AG09309 (cell line): ENCODE measurements around the gene NPW.

ENCODE experiments used
- DNase-seq: peaks from one replicate; pipeline ENCODE4 v3.0.0-alpha.2; 2010; ENCODE audit warnings: low read depth
- H3K4me3 ChIP-seq: 2 replicates; pipeline ENCODE4 v1.5.1; 2011; ENCODE audit warnings: mild to moderate bottlenecking, low read depth, low read length, moderate library complexity; ENCODE audit not compliant: control insufficient read depth
- CTCF ChIP-seq: IDR thresholded peaks from 2 replicates; pipeline ENCODE4 v1.5.1; 2011; ENCODE audit warnings: mild to moderate bottlenecking, low read depth, low read length, inconsistent platforms; ENCODE audit not compliant: insufficient read depth, control insufficient read depth; ENCODE audit errors: missing control alignments

The NPW gene

GRCh38 chr16:1984347-1985225, 35.0 kb upstream of the NPW start:
- DNase-seq = no peak
- H3K4me3 ChIP-seq = peak overlapping the region; percentile 75
- TF ChIP-seq CTCF = no peak

DNA sequence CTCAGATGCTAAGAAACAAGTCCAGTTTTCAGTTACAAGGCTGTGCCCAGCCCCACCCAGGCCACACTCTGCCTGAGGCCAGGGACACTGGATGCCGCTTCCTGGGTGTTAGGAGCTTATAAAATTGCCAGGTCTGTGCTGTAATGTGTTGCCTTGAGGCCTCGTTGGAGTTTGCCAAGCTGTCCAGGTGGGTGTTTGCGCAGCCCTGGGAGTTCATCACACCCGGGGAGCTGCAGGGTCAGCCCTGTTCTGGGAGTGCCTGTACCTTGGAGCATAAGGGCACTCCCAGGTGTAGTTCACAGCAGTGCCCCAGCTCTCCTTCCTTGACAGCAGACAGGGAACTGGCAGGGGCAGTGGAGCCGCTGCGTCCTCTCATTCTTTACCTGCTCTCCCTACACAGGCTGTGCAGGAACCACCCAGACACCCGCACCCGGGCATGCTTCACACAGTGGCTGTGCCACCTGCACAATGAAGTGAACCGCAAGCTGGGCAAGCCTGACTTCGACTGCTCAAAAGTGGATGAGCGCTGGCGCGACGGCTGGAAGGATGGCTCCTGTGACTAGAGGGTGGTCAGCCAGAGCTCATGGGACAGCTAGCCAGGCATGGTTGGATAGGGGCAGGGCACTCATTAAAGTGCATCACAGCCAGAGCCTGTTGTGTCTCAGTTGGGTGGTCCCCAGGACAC, 34.0 kb upstream of the NPW start:
- DNase-seq = no peak
- no peak overlapping the region; the same call in 1 of the 2 replicates for H3K4me3 ChIP-seq
- no peak for TF ChIP-seq CTCF

DNA sequence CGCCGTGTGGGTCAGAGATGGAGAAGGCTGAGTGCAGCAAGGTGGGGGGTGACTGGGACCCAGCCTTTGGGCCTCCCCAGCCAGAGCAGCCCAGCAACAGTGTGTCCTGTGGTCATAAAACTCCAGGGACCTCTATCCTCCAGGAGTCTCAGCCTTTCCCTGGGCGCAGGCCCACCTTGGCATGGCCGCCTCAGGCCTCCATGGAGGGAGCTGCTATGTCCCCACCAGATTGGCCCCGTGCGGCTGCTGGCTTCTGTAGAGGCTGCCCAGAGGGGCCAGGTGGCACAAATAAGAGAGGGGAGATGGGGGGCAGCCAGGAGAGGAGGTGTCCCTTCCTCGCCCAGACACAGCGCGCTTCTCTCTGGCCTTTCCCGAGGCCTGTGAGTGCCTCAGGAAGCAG, 32.4 kb upstream of the NPW start:
- H3K4me3 ChIP-seq = no peak overlapping the region
- TF ChIP-seq CTCF = no peak
- DNase-seq = no peak

DNA sequence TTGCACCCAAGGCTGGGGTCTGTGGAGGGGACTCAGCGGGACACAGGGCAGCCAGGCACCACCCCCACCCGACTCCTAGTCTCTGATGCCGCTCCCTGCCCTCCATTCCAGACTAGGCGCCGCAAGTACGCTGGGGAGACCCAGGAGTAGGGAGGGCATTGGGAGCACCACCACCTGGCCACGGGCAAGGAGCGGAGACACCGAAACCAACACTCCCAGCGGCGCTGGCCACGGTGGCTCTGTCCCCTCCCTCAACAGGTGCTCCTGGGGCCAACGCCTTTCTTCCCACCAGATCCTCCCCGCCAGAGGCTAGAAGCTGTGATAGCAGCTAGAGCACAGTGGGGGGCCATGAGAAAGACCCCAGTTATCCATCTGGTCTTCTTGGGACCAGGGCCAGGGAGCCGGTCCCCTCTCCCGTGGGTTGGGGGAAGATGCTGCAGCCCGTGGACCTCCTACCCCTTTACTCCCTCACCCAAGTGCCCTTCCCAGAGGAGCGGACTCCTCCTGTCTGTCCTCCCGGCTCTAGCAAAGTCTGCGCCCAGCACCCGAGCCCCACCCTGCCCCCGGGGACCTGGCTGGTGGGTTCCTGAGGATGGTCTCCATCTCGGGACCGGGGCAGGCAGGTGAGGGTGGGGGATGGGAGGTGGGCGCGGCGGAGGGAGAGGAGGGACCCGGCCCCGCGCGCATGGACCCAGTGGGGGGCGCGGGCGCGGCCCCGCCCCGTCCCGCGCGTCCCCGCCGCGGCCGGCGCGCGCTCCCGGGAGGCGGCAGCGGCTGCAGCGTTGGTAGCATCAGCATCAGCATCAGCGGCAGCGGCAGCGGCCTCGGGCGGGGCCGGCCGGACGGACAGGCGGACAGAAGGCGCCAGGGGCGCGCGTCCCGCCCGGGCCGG, 30.1 kb upstream of the NPW start, which contains the start of gene SYNGR3:
Gene SYNGR3, plus strand, starts transcription at position 762 of the 892 bp plus-strand sequence. CDS start 133 bp downstream, outside the sequence.
- no peak within 1 kb of the TSS; the same call in 1 of the 2 replicates for H3K4me3 ChIP-seq
- TF ChIP-seq CTCF = no peak
- no peak for DNase-seq

- H3K4me3 ChIP-seq = no peak overlapping the region
- TF ChIP-seq CTCF = no peak
Measured at GRCh38 chr16:1990101-1990350, 29.6 kb upstream of the NPW start.

More at GRCh38 chr16:1990101-1990350, 29.6 kb upstream of the NPW start:
- DNase-seq = no peak
